K562 (cell line): Measurements from ENCODE around the gene KCNA2. TPM values are rescaled to one million over a fixed set of nuclear protein-coding genes. Genes with fewer than 3 reads are reported as not detected.

Experiments used
- ARID4B ChIP-seq: sonication (generic); formaldehyde crosslinking; IDR thresholded peaks from 2 replicates; pipeline ENCODE4 v1.8.0; 2022; ENCODE audit warnings: mild to moderate bottlenecking, missing genetic modification reagents
- CREBBP ChIP-seq: IDR thresholded peaks from one replicate; pipeline ENCODE4 v1.6.1; 2012; ENCODE audit warnings: low read depth, mild to moderate bottlenecking, control low read depth, inconsistent platforms, low read length
- ELK3 ChIP-seq: fragments of 450-650 bp; formaldehyde crosslinking; IDR thresholded peaks from 2 replicates; pipeline ENCODE4 v1.4.0; 2020; ENCODE audit warnings: mild to moderate bottlenecking
- ESRRA ChIP-seq: fragments of 450-650 bp; IDR thresholded peaks from 2 replicates; pipeline ENCODE4 v1.6.1; 2014; ENCODE audit warnings: low read depth, mild to moderate bottlenecking, moderate library complexity, borderline replicate concordance
- ETS2 ChIP-seq: IDR thresholded peaks from 2 replicates; pipeline ENCODE4 v1.6.1; 2016; ENCODE audit warnings: borderline replicate concordance, missing genetic modification characterization, mild to moderate bottlenecking, moderate library complexity, missing compliant biosample characterization; ENCODE audit not compliant: poor library complexity, severe bottlenecking
- FOXK1 ChIP-seq: sonication (generic); formaldehyde crosslinking; IDR thresholded peaks from 2 replicates; pipeline ENCODE4 v1.8.0; 2022; ENCODE audit warnings: missing genetic modification reagents, mild to moderate bottlenecking, borderline replicate concordance
- HINFP ChIP-seq: fragments of 450-650 bp; conservative IDR thresholded peaks from 2 replicates; pipeline ENCODE4 v1.6.1; 2016; ENCODE audit warnings: missing genetic modification characterization, low read depth, mild to moderate bottlenecking, control low read depth, missing compliant biosample characterization
- HMGXB4 ChIP-seq: sonication (generic); formaldehyde crosslinking; IDR thresholded peaks from 2 replicates; pipeline ENCODE4 v1.8.1; 2023; ENCODE audit warnings: mild to moderate bottlenecking, missing genetic modification reagents
- RB1 ChIP-seq: fragments of 450-650 bp; IDR thresholded peaks from 2 replicates; pipeline ENCODE4 v1.6.1; 2017; ENCODE audit warnings: low read depth, mild to moderate bottlenecking
- ZNF282 ChIP-seq: sonication (generic); formaldehyde crosslinking; IDR thresholded peaks from 2 replicates; pipeline ENCODE4 v1.8.1; 2023; ENCODE audit warnings: missing genetic modification reagents
- ZNF347 ChIP-seq: fragments of 450-650 bp; formaldehyde crosslinking; IDR thresholded peaks from 2 replicates; pipeline ENCODE4 v1.4.0; 2020; ENCODE audit warnings: low read depth, mild to moderate bottlenecking, moderate library complexity
- polyA plus RNA-seq, 8 experiments: library from polyadenylated mRNA; depleted of rRNA in 4 of 8; stranded (reverse) in 5 of 8; unstranded in 3 of 8; fragments of >200 nt; fragmentation: Nextera tagmentation in 2 of 8; fragmentation: Illumina TruSeq in 1 of 8; extraction: Ambion mirVana in 2 of 8; extraction: Trizol in 1 of 8; gene quantifications; 2 replicates each; pipeline versions ENCODE4 v1.2.1 to v1.2.3, GENCODE V29; 2011 to 2014; ENCODE audit warnings: inconsistent platforms in 1 of 8, missing spikeins in 1 of 8
- total RNA-seq, 7 experiments: library from RNA; depleted of rRNA in 6 of 7; stranded (reverse); fragments of >200 nt in 6 of 7; fragmentation: Illumina TruSeq in 2 of 7; extraction: Trizol in 2 of 7; gene quantifications; 2 replicates each; pipeline versions ENCODE4 v1.2.1 to v1.2.3, GENCODE V29; 2011 to 2021; ENCODE audit warnings: low replicate concordance in 1 of 7

The KCNA2 gene
- total and polyA plus RNA-seq, 9 of the 15 experiments (the other 6 are each of a cell fraction or from before 2014, with no cell fraction given): not detected

GRCh38 chr1:110583505-110583904 lies 22.7 kb downstream of the KCNA2 start (continued):
- TF ChIP-seq ARID4B (no peak), FOXK1 (CRISPR knock-in tag) (no peak), ZNF282 (CRISPR knock-in tag) (no peak), ZNF347 (no peak), HMGXB4 (CRISPR knock-in tag) (no peak), ESRRA (no peak), ETS2 (tag) (no peak), CREBBP (no peak), ELK3 (no peak), HINFP (tag) (no peak), RB1 (no peak)
